Testis (tissue), 2 donors: Measurements from ENCODE around the gene RLBP1.

Experiments
- CTCF ChIP-seq, 3 experiments: fragments of 450-650 bp in 2 of 3; fragments of 200-600 bp in 1 of 3; sonication (generic) in 1 of 3; IDR thresholded peaks; one replicate each; pipeline ENCODE4 v1.5.1; 2016 to 2019; ENCODE audit warnings: antibody characterized with exemption in 3 of 3, mild to moderate bottlenecking in 2 of 3, moderate library complexity in 1 of 3
- POLR2A ChIP-seq: fragments of 450-650 bp; IDR thresholded peaks from one replicate; pipeline ENCODE4 v1.6.1; 2017; ENCODE audit warnings: antibody characterized with exemption, mild to moderate bottlenecking, moderate library complexity

GRCh38 chr15:89184886-89185526 lies 36.4 kb downstream of the RLBP1 start:
- TF ChIP-seq CTCF (IDR thresholded peaks at IDR 0.05) (no peak), POLR2A (no peak)
